Stimulated activated CD8-positive, alpha-beta memory T cell treated with anti-CD3 and anti-CD28 coated beads, Interleukin-12 subunit alpha, Interleukin-12 subunit beta, amount 100 ng/mL, for 1 hour (primary cell): ENCODE measurements around the gene TRAK1.

Experiments
- DNase-seq: peaks from one replicate; pipeline ENCODE4 v3.0.0-alpha.2; 2020; ENCODE audit warnings: low read depth

Gene TRAK1

DNA sequence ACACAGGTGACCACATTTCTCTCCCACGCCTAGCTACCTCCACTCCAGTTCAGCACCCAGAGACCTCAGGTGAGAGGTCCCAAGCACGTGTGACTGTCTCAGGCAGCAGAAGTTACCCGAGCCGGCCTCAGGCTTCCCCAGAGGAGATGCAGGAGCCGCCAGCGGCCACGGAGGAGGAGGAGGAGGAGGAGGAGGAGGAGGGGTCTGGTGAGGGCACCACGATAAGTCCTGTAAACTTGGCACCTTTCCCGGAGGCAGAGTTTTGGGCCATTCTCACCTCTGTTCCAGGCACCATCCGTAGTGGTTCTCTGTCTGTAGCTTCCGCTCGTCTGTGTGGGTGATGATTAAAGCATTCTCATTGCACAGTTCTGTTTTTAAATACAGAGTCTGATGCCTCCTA is 118.8 kb downstream of the TRAK1 start:
- no peak for DNase-seq

DNA sequence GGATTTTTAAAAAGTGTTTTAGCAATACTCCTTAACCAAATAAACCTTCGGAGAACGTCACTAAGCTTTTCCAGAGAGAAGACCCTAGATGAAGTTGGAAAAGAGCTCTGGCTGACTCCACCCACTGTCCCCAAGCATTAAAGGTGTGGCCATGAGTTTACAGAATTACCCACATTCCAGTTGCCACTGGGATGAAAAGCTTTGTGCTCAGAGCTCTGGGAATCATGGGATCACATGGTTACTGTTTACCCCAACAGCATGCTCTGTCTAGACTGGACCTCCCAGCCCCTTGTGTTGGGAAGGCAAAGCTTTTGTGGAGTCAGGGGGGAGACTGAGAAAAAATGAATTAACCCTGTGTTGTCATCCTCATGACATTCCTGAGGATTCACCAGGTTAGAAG is 119.6 kb downstream of the TRAK1 start:
- DNase-seq = no peak

DNA sequence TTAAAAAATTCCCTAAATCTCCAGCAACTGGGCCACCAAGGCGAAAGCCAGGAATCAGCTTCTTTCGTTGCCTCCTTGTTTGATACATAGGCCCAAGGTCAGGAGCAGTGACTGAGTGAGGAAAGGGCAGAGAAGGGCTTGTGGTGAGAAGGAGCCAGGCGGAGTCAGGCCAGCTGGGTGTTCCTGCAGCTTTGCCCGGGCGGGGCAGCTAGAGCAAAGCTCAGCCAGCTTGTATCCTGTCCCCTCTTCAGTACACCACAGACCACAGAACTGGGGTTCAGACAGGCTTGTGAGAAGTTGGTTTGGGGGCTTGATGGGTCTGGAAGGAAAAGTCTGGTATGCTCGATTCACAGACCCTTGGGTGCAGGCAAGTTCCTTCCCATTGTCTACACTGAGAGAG is 122.3 kb downstream of the TRAK1 start:
- DNase-seq = no peak

DNA sequence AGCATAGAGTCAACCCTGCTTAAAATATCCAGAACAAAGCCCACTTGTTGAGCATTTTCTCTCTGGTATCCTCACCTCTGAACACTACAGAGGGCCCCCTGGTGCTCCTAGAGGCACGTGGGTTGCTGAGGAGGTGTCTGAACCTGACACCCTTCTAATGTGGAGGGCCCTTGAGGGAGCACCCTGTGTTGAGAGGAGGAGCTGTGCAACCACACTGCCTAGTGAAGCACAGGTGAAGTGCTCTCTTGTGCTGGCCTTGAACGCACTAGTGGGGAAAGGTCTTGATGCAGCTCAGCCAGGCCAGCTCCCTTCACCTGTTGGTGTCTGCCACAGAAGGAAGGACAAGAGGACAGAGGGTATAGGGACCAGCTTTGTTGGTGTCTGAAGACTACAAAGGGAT is 122.9 kb downstream of the TRAK1 start:
- DNase-seq = no peak

DNA sequence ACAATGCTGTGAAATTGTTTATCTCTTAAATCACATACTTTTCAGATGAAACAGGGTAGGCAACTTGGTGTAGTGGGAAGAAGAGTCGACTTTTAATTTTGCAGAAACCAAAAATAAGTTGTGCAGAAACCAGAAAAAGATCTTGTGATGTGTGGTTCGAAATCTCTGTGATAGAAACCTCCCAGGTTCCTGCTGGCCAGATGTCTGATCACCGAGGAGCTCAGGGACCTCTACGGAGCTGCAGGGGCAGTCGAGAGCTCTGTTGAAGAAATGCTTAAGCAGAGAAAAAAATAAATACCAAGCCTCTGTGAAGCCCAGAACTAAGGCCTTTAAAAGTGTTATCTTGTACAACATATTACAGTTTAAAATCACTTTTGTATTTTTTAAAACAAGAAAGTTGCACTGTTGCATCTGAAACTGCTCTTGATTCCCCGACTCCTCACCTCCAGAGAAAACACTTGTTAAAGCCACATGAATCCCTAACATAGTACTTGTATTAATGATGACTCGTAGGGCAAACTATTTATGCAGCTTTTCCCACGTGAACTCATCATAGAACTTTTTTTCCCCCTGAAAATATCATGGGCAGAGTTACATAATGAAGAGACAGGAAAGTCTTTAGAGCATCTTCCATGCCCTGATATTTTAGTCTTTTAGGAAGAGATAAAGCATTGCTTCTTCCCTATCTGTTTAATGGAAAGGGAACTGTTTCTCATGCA is 123.6 kb downstream of the TRAK1 start:
- no peak for DNase-seq

DNA sequence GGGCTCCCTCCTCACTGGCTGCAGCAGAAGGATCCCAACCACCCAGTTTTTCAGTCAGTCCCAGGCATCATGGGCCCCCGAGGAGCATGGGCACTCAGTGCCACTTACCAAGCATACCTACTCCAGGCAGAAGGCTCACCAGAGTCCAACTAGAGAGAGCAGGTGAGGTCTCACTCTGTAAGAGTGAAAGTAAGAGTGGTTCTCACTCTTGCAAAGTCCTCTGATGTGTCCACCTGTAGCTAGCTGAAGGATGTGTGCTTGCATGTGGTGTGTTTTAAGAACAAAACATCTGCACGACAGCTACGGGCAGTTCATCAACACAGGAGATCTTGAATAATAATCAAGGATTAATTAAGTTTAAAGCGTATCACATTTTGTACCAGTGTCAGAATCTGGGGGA is 125.1 kb downstream of the TRAK1 start:
- DNase-seq = no peak

DNA sequence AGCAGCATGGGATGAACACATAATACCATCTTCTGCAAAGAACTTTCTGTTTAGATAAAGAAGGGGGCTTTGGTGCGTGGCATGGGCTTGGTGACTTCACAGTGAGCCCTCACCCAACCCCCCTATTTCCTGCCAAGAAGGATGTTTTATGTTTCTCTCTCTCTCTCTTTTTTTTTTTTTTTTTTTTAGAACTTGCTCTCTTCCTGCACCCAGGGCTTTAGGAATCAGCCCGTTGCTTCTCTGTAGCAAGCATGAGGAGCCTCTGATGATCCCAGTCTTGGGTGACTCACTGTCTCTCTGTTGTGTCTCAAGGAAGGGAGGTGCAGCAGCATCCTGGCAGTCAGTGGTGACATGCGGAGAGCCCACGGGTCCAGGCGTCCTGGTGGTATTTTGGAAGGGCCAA is 125.8 kb downstream of the TRAK1 start:
- no peak for DNase-seq

DNA sequence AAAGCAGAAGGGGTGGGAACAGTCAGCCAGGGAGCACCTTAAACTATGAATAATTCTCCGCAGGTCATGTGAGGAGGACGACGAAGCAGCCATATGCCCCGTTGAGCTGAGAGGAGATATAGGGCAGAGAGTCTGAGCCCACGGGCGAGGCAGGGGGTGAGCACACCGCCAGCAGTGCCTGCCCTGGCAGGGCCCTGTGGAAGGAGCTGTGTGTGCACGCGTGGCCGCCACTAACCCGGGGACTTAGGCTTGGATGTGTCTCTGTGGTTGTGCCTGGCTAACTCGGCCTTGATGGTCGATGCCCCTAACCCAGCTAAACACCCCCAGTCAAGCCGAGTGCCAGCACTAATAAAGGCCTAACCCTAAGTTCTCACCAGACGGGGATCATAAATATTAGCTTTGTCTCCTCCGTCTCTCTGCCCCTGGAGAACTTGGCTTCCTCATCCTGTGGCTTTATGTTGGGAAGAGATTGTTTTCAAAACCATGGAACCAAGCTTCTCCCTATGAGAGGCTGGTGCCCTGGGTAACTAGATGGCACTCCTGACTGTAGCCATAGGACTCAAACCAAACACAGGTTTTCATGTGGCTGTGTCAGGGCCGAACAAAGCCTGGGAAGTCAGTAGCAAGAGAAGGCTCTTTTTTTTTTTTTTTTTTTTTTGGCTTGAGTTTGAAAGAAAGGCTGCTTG is 129.4 kb downstream of the TRAK1 start:
- DNase-seq = no peak

DNA sequence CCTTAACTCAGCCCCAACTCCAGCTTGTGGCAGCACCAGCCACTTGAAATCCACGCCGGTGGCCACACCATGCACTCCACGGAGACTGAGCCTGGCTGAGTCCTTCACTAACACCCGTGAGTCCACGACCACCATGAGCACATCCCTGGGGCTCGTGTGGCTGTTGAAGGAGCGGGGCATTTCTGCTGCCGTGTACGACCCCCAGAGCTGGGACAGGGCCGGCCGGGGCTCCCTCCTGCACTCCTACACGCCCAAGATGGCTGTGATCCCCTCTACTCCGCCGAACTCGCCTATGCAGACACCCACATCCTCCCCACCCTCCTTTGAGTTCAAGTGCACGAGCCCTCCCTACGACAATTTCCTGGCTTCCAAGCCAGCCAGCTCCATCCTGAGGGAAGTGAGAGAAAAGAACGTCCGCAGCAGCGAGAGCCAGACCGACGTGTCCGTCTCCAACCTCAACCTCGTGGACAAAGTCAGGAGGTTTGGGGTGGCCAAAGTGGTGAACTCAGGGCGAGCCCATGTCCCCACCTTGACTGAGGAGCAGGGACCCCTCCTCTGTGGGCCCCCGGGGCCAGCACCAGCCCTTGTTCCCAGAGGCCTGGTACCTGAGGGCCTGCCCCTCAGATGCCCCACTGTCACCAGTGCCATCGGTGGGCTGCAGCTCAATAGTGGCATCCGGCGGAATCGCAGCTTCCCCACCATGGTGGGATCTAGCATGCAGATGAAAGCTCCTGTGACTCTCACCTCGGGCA is 132.0 kb downstream of the TRAK1 start:
- no peak for DNase-seq

DNA sequence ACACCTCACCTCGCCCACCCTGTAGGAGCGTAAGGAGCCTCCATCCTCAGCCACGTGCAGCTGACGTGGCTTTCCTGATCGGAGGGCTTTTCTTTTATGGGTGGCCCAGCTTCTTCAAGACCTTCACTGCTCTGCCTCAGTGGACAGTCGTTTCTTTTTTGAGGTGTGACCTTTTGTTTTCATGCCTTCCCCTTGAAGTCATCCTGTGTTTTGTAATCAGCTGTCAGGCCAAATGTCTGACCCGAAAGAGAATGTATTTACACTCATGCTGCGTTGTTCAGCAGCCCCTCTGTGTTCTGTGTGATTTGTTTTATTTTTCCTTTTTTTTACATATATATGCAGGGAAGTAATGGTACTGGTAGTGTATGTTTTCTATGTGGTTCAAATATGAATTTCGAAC is 133.0 kb downstream of the TRAK1 start:
- DNase-seq = no peak

DNA sequence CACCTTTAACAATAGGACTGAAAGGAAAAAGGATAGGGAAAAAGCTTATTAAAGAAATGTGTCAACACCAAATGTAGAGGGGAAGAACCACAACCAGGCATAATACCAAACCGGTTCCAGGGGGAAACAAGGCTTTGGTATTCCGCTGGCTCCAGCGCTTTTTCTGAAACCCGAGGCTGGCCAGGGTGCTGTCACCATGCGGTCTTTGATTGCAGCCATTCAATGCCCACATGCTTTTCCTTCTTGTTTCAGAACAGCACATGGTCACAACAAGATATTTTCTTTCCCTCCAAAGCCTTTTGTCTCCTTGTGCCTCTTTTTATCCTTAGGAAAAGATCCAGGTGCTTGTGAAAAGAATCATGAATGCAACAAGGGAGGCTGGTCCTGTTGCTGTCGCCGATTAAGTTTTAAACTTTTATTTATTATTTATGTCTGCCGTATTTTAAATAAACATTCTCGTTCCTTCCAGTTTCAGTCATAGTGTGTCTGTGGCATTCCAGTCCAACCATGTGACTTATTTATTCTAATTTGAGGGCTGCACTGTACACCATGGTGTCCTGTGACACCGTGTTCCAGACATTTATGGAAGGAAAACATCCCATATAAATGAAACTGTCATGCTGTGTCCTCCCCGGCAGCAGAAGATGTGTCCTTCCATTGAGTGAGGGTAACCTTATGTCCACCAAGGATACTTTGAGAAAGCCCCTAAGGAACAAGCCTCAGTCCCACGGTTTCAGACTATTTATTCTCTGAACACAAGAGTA is 133.7 kb downstream of the TRAK1 start:
- no peak for DNase-seq

DNA sequence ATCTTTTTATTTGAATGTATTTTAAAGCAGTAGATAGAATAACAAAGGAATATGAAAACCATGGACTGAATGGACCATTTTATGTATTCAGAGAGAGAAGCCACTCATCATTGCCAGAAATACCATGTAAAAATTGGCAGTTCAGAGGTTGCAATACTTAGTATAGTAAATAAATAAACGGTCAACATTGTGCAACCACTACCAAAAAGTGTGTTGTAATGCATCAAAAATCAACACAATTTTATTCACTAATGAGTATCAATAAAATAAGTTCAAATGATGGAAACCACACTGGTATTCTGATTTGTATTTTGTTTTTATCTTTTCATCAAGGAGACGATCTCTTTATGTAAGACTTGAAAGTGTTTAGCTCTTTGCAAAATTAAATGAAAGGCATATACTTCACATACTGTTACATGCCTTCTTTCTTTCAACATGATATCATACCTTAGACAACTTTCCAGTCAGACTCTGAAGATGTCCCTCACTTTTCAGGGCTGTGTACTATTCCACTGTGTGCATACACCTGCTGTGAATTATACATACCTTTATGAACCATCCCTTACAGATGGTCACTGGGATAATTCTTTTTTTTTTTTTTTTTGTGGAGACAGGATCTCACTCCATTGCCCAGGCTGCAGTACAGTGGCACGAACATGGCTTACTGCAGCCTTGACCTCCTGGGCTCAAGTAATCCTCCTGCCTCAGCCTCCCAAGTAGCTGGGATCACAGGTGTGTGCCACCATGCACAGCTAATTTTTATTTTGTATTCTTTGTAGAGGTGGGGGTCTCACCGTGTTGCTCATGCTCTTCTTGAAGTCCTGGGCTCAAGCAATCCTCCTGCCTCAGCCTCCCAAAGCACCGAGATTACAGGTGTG is 134.6 kb downstream of the TRAK1 start:
- no peak for DNase-seq

DNA sequence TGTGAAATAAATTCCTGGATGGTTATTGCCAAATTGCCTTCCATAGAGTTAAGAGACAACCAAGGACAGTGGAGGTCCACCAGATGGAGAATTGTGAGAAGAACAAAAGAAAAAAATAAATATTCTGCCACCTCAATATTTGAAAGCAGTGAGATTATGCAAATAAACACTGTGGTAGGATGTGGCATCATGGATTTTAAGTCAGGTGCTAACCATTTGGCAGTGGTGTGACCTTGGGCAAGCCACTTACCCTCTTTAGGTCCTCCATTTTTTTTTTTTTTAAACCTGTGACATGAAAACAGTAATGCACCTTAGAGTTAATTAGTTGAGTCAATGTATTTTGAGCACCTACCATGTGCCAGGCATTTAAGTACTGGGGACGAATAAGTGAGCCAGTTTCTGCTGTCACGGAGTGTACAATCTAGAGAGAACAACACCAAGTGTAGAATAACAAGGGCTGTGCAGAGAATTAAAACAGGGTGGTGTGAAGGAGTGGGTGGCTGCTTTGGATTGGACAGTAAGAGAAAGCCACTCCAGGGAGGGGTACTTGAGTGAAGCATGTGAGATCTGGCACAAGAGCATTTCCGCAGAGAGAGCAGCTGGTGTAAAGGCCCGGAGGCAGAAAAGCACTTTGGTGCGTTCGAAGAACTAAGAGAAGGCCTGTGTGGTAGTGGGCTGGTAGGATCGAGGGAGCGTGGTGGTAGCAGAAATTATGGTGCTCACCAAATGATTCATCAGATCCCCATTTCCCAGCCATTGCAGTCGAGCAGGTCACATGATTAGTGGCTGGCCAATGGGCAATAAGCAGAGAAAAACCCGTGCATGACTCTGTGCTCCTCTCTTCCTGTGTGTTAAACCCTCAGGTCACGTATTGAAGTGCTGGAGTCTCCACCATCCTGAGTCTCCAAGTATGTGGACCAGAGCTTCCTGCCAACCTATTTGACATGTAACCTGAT is 135.6 kb downstream of the TRAK1 start:
- no peak for DNase-seq

DNA sequence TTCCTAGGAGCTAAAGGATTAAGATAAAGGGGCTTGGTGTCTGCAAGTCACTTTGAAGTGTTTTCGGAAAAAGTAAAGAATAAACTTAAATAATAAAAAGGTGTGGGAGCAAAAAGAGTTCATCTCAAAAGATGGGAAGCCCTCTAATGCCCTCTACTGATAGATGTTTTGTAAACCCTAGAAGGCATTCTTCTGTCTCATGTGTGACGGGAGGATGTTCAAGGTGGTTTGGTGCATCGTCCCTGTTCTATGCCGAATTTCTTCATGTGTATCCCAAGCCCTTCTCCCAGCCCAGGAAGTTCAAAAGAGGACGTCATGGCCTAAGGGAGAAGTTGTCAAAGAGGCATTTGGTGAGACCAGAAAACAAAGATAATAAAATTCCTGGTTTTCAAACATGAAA is 137.6 kb downstream of the TRAK1 start:
- no peak for DNase-seq

DNA sequence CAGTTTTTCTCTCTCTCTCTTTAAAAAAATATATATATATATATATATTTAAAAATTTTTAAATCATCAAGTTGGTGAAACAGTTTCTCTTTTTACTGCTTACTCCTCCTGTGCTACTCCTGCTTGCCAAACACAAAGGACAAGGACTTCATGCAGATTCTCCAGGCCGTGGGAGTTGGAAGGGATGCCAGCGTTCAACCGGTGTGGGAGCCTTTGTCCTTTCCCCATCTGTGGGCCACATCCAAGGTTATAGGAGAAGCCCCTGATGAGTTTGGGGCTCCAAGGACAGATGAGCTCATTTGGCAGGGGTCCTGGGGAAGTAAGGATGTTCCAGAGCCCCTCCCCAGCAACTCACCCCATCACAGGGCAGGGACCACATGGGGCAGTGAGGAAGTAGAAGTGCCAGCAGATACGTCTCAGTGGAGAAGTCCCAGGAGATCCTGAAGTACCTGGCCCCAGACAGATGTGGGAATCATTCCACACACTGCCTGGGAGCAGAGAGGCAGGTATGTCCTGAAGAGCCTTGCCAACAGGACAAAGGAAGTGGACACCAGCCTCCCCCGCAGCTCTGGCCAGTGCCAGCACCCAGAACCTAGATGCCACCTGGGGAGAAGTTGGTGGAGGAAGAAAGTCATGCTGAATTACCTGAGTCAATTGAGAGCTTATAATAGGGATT is 138.2 kb downstream of the TRAK1 start:
- DNase-seq = no peak

DNA sequence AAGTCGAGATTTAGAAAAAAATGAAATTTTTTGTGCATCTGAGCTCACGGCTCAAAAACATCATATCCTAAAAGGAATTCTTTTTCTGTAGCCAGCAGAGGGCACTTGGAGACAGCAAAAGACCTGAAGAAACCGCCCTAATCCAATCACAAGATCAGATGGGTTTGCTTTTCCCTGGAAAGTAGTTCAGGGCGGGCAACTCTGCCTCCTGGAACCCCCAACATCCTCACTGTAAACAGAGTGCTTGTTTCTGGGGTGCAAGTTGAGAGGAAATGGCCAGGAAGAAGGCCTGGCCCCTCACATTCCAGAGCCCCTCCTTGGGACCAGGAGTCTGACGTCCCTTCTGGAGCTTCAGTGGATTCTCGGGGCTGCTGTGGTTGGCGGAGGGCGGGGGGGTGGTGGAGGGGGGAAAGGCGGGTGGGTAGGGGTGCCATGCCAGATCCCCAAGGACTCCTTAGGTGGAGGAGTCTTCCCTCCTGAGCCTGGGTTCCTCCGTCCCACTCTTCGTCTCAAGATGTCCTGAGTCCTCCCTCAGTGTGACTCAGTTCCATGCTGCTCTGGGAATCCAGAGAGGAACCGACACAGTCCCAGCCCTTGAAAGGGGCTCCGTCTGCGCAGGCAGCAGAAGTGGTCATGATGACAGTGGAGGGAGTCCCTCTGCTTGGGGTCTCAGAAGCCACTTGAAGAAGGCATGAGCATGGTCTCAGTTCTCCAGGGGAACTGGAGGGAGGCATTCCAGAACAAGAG is 139.0 kb downstream of the TRAK1 start:
- DNase-seq = no peak

DNA sequence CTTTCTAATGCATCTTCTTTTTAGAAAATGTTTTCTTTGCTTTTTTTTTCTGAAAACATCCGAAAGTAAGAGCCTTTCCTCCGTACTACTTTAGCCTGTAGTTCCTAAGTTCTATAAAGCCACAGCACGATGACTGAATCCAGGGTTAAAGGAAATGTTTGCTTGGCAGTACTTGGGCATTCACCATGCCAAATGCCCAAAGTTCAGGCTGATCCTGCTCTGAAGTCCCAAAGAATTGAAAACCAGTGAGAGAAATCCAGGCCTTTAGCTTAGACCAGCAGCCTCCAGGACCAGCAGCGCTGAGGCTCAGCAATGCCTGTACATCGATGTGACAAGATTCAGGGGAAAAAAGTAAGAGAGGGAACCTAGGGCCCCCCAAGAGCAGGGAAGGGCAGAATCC is 139.7 kb downstream of the TRAK1 start:
- DNase-seq = no peak

DNA sequence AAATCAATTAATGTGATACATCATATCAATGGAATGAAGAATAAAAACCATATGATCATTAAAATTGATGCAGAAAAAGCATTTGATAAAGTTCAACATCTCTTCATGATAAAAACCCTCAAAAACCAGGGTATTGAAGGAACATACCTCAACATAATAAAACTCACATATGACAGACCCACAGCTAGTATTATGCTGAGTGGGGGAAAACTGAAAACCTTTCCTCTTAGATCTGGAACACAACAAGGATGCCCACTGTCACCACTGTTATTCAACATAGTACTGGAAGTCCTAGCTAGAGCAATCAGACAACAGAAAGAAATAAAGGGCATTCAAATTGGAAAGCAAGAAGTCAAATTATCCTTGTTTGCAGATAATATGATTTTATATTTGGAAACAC is 144.4 kb downstream of the TRAK1 start:
- DNase-seq = no peak

DNA sequence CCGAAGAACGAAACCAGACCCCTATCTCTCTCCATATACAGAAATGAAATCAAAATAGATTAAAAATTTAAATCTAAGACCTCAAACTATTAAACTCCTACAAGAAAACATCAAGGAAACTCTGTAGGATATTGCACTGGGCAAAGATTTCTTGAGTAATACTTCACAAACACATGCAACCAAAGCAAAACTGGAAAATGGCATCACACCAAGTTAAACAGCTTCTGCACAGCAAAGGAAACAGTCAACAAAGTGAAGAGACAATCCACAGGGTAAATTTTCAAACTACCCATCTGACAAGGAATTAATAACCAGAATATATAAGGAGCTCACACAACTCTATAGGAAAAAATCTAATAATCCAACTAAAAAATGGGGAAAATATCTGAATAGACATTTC is 145.5 kb downstream of the TRAK1 start:
- DNase-seq = no peak
